HG02884 (cell line): Measurements from ENCODE around the gene PLIN3.
"Not testable (repeated sequence)": the region's sequence is repeated elsewhere in the genome, so short reads cannot be mapped to it uniquely, and the experiment has no call there.

Experiments
- ATAC-seq: cut with Tn5 transposase; IDR thresholded peaks from one replicate; pipeline ENCODE4 v1.9.1; 2021; ENCODE audit warnings: mild to moderate bottlenecking, moderate library complexity; ENCODE audit not compliant: unreplicated experiment

Gene PLIN3, protein sequence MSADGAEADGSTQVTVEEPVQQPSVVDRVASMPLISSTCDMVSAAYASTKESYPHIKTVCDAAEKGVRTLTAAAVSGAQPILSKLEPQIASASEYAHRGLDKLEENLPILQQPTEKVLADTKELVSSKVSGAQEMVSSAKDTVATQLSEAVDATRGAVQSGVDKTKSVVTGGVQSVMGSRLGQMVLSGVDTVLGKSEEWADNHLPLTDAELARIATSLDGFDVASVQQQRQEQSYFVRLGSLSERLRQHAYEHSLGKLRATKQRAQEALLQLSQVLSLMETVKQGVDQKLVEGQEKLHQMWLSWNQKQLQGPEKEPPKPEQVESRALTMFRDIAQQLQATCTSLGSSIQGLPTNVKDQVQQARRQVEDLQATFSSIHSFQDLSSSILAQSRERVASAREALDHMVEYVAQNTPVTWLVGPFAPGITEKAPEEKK

GRCh38 chr19:4867534-4868285 is at the start of gene PLIN3:
TSS of gene PLIN3 (minus strand) at chr19:4867667. CDS start at chr19:4861394, 6,273 bp downstream.
- ATAC-seq = peak; percentile 77

- no peak for ATAC-seq
These were observed 49.0 kb upstream of the PLIN3 start for GRCh38 chr19:4916292-4917082.

GRCh38 chr19:4914736-4915501 is 47.5 kb upstream of the PLIN3 start:
- no peak for ATAC-seq

- no peak for ATAC-seq
These were observed 46.7 kb upstream of the PLIN3 start for GRCh38 chr19:4913996-4914735.

DNA sequence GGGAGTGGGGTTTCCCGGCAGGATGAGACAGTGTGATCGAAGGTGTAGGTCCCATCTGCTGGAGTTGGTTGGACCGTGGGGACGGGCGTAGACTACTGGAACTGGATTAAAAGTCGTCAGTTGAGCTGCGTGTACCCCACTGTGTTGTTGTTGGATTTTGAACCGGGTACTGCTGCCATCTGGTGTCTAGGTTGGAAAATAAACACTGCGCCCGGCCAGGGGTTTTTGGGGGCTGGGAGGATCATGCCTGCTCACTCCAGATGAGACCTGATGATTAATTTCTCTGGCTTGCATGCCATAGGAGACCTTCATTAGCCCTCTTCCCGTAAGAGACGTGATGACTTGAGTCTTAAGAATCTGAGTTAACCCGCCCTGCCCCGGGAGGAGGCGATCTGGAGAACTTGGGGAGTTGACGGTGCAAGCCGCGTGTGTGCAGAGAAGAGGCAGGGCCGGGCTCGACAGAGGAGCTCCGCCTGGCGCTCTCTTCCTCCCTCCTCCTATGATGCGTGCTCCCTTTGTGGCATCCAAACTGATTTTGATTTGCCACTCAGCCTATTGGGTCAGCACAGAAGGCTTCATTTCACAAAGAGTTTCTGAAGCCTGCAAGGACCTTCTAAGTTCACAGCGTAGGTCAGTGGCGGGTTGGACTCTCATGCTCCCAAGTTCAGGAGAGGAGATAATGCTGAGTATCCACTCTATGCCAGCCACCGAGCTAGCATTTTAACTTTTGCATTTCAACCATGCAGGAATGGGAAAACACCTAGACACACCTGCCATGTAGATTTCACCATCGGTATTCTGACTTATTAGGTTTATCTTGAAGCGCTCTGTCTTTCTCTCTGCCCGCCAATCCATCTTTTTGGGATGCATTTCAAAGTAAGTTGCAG is 44.6 kb upstream of the PLIN3 start:
- ATAC-seq = no peak

DNA sequence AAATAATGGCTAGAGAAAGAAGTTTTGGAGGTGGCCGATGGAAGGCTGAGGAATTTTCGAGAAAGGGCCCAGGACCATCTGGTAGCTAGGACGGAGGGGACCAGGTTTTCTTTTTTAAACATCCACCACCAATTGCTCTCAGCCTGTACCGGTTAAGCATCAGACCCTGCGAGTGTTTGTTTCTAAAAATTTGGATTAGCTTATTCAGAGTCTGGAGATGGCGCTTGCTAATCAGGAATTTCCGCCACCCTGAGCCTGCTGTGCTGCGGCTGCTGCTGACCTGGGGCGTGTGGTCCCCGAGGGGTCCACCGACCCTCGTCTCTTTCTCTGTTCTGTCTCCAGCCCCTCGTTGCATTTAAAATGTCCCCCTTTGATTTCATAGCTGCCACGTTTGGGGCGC is 43.8 kb upstream of the PLIN3 start:
- ATAC-seq = no peak

GRCh38 chr19:4910594-4911281 is 43.3 kb upstream of the PLIN3 start:
- no peak for ATAC-seq

- ATAC-seq = peak; percentile 64
These were observed 42.6 kb upstream of the PLIN3 start for GRCh38 chr19:4909897-4910593.

DNA sequence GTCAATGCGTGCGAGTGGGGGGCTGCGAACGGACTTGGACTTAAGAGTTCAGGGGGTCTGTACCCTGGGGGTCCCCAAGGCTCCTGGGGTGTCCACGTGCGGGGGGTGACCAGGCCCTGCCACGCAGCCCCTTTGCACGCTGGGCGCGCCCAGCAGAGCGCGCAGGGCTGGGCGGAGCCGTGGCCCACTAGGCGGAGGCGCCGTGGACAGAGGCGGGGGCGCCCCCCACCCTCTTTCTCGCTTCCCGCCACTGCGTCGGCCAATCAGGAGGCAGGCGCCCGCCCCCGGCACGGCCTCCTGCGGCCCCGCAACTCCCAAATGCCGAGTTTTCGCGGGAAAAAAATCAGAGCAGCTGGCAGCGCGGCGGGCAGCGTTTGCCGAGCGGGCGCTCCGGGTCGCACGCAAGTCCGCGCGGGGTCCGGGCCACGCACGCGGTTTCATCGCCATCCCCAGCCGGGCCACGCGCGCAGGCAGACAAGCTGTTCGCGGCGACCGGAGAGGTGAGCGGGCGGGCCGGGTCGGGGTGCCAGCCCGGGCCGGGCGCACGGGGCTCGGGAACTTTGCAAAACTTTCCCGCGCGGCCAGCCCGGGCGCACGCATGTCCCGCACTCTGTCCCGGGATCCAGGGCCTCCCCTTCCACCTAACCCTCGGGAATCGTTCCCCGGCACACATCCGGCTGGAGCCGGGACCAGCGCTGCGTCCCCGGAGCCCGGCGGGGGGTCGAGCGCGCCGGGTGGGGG is 41.9 kb upstream of the PLIN3 start, which contains the start of gene UHRF1:
TSS of gene UHRF1 (plus strand) at position 346 of the 741 bp plus-strand sequence. CDS start 1,385 bp downstream, outside the sequence.
- no peak for ATAC-seq

- no peak for ATAC-seq
These were observed 41.3 kb upstream of the PLIN3 start for GRCh38 chr19:4908781-4909155.

DNA sequence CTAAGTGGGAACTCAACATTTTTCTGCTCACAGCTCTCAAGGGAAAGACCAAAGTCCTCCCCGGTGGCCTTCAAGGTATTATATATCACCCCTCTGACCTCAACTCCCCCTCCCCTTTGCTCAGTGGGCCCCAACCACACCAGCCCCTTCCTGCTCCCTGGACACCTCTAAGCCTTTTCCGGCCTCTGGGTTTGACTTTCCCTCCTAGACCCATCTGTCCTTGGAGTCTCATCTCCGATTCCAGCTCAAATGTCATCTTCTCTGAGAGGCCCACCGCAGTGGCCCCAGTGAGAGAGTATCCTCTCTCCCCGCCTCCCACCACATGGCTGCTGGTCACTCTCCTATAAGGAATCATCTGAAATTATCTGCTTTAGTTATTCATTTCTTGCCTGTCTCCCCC is 40.9 kb upstream of the PLIN3 start:
- ATAC-seq = no peak

DNA sequence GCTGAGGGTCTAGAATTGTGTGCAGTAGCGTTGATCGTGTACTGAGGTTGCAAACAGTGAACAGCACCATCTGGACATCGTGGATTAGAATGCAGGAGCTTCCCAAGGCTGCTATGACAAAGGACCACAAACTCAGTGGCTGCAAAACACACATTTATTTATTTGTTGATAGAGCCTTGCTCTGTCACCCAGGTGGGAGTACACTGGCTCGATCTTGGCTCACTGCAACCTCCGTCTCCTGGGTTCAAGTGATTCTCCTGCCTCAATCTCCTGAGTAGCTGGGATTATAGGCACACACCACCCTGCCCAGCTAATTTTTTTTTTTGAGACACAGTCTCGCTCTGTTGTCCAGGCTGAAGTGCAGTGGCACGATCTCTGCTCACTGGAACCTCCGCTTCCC is 39.5 kb upstream of the PLIN3 start:
- ATAC-seq = no peak

GRCh38 chr19:4904481-4904880 is 37.0 kb upstream of the PLIN3 start:
- no peak for ATAC-seq

- no peak for ATAC-seq
These were observed 35.3 kb upstream of the PLIN3 start, which contains the start of gene ARRDC5 for GRCh38 chr19:4902796-4903195. TSS of gene ARRDC5 (minus strand) at chr19:4902896. CDS start at chr19:4902825, 71 bp downstream.

DNA sequence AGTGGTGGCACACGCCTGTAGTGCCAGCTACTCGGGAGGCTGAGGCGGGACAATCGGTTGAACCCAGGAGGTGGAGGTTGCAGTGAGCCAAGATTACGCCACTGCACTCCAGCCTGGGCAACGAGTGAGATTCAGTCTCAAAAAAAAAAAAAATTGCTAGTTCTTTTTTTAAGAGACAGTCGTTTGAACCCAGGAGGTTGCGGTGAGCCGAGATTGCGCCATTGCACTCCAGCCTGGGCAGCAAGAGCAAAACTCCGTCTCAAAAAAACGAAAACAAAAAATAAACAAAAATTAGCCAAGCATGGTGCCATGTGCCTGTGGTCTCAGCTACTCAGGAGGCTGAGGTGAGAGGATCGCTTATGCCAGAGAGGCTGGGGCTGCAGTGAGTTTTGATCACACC is 33.4 kb upstream of the PLIN3 start:
- not testable (repeated sequence) for ATAC-seq

DNA sequence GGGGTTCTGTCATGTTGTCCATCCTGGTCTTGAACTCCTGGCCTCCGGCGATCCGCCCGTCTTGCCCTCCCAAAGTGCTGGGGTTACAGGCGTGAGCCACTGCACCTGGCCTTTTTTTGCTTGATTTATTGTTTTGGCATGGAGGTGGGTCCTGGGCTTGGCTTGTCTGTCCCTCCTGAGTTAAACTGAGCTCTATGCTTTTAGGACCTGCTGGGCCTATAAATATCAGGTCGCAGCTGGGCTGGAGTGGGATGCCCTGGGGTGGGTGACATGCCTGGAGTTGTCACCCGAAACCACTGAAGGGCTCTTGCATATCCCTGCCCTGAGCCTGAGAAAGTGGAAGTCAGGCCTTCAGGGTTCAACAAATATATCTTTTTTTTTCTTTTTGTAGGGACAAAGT is 29.7 kb upstream of the PLIN3 start:
- ATAC-seq = no peak

- no peak for ATAC-seq
These were observed 28.9 kb upstream of the PLIN3 start for GRCh38 chr19:4896372-4896771.
